GM12878 (cell line): ENCODE data around the gene PPP1R36. TPM values are rescaled to one million over a fixed set of nuclear protein-coding genes. Genes with fewer than 3 reads are reported as not detected.
A peak's percentile ranks its signal among the peaks of the same experiment; 100 is the strongest.

Experiments
- ATAC-seq: fragments of 200-7000 bp; cut with Tn5 transposase; 3 replicates; pipeline ENCODE4 v1.9.1; 2020; ENCODE audit warnings: mild to moderate bottlenecking, moderate library complexity
- BruUV-seq: library from RNA; stranded (reverse); fragments of 400-500 nt; replicated peaks from 2 replicates; lab custom pipeline; 2021; lab: Mats Ljungman, UMichigan
- CTCF ChIA-PET: fragments of 300-600 bp; sonication (Branson Sonifier 250); formaldehyde crosslinking; extraction: SDS; loops from one replicate; lab custom pipeline; 2021; ENCODE audit warnings: inconsistent platforms; lab: Yijun Ruan, JAX
- POLR2A ChIA-PET: fragments of 350-600 bp; formaldehyde crosslinking; extraction: SDS; loops from one replicate; lab custom pipeline; 2021; ENCODE audit warnings: inconsistent platforms; lab: Charles Lee
- RAD21 ChIA-PET: fragments of 300-600 bp; sonication (Branson Sonifier 250); formaldehyde crosslinking; loops from one replicate; lab custom pipeline; 2023; ENCODE audit warnings: antibody characterized with exemption; ENCODE audit not compliant: unreplicated experiment; lab: Charles Lee
- SMC1A ChIA-PET: fragments of 300-600 bp; sonication (Branson Sonifier 250); formaldehyde crosslinking; loops from one replicate; lab custom pipeline; 2023; ENCODE audit not compliant: unreplicated experiment, uncharacterized antibody; lab: Charles Lee
- DNase-seq: peaks from one replicate; pipeline ENCODE4 v3.0.0-alpha.2; 2011; ENCODE audit warnings: low read depth, low spot score
- FAIRE-seq: peaks from 3 replicates; lab custom pipeline; 2011; peaks lifted over from hg19 to GRCh38; lab: Jason Lieb, UNC
- H2AFZ ChIP-seq: 2 replicates; pipeline ENCODE4 v1.6.0; 2011; ENCODE audit warnings: low read depth, low read length, control low read depth; ENCODE audit not compliant: control insufficient read depth
- H3K27ac ChIP-seq: 2 replicates; pipeline ENCODE4 v1.5.1; 2011; ENCODE audit warnings: control low read depth; ENCODE audit not compliant: control insufficient read depth, insufficient read depth
- H3K27me3 ChIP-seq, 2 experiments: replicated peaks in 1 of 2; 2 replicates each; pipeline versions ENCODE4 v1.6.0 to v1.6.1; 2011; ENCODE audit warnings: low read length in 1 of 2; ENCODE audit not compliant: control insufficient read depth in 2 of 2, insufficient read depth in 2 of 2
- H3K36me3 ChIP-seq, 2 experiments: 2 replicates each; pipeline ENCODE4 v1.5.1; 2011; ENCODE audit warnings: low read length in 1 of 2; ENCODE audit not compliant: control insufficient read depth in 2 of 2, insufficient read depth in 2 of 2
- H3K4me1 ChIP-seq: 2 replicates; pipeline ENCODE4 v1.6.1; 2011; ENCODE audit warnings: mild to moderate bottlenecking, low read length, moderate library complexity, mixed read lengths; ENCODE audit not compliant: control insufficient read depth, insufficient read depth
- H3K4me2 ChIP-seq: 2 replicates; pipeline ENCODE4 v1.6.0; 2011; ENCODE audit warnings: control low read depth; ENCODE audit not compliant: control insufficient read depth, insufficient read depth
- H3K4me3 ChIP-seq: fragments of 200-600 bp; sonication (generic); 2 replicates; pipeline ENCODE4 v1.5.1; 2016
- H3K79me2 ChIP-seq: 2 replicates; pipeline ENCODE4 v1.6.0; 2011; ENCODE audit warnings: low read length; ENCODE audit not compliant: control insufficient read depth, insufficient read depth
- H3K9ac ChIP-seq: 2 replicates; pipeline ENCODE4 v1.8.0; 2011; ENCODE audit warnings: low read length, control low read depth, mixed read lengths; ENCODE audit not compliant: control insufficient read depth, insufficient read depth
- H3K9me3 ChIP-seq: replicated peaks from 3 replicates; pipeline ENCODE4 v1.5.1; 2011; ENCODE audit warnings: mild to moderate bottlenecking, low read length; ENCODE audit not compliant: control insufficient read depth, insufficient read depth
- H4K20me1 ChIP-seq: 2 replicates; pipeline ENCODE4 v1.6.0; 2011; ENCODE audit not compliant: control insufficient read depth, insufficient read depth
- ATF2 ChIP-seq: IDR thresholded peaks from 2 replicates; pipeline ENCODE4 v1.6.1; 2012; ENCODE audit warnings: low read length, inconsistent platforms
- BCL11A ChIP-seq: IDR thresholded peaks from 2 replicates; pipeline ENCODE4 v1.6.1; 2011; ENCODE audit warnings: low read depth, low read length
- BMI1 ChIP-seq: fragments of 450-650 bp; IDR thresholded peaks from 2 replicates; pipeline ENCODE4 v1.6.1; 2016; ENCODE audit warnings: mild to moderate bottlenecking, moderate library complexity, borderline replicate concordance
- FOXK2 ChIP-seq: fragments of 450-650 bp; IDR thresholded peaks from 2 replicates; pipeline ENCODE4 v1.6.1; 2017; ENCODE audit warnings: mild to moderate bottlenecking, moderate library complexity
- LARP7 ChIP-seq: fragments of 450-650 bp; IDR thresholded peaks from 2 replicates; pipeline ENCODE4 v1.6.1; 2017; ENCODE audit warnings: mild to moderate bottlenecking
- STAT1 ChIP-seq: fragments of 450-650 bp; conservative IDR thresholded peaks from 2 replicates; pipeline ENCODE4 v1.6.1; 2014; ENCODE audit warnings: antibody characterized with exemption, mild to moderate bottlenecking
- WGBS: methylation state at CpG from one replicate; pipeline ENCODE4 v1.1.6; 2016; ENCODE audit warnings: low lambda C conversion rate; ENCODE audit not compliant: insufficient replicate concordance, insufficient coverage; ENCODE audit errors: missing lambda C conversion rate; 5-methylcytosine and 5-hydroxymethylcytosine counted together
- in situ Hi-C: fragments of 300-500 bp; cut with MboI; formaldehyde crosslinking; loops from 9 replicates; pipeline ENCODE4 v1.14.3; 2018; ENCODE audit warnings: mixed read lengths
- intact Hi-C: fragments of 100-400 bp; cut with micrococcal nuclease; formaldehyde crosslinking; loops from one replicate; pipeline ENCODE4 v1.14.2; 2022; ENCODE audit not compliant: unreplicated experiment
- polyA plus RNA-seq, 11 experiments: library from polyadenylated mRNA; depleted of rRNA in 4 of 11; unstranded in 6 of 11; stranded (reverse) in 5 of 11; fragments of >200 nt; fragmentation: Nextera tagmentation in 4 of 11; fragmentation: Illumina TruSeq in 1 of 11; extraction: Ambion mirVana in 4 of 11; extraction: Trizol in 1 of 11; gene quantifications; 1 replicate in 1 of 11; 2 replicates in 10 of 11; pipeline versions ENCODE4 v1.2.1 to v1.2.3, GENCODE V29; 2011 to 2016; ENCODE audit warnings: inconsistent platforms in 2 of 11, missing spikeins in 2 of 11, low read depth in 1 of 11
- total RNA-seq, 4 experiments: library from RNA; depleted of rRNA in 3 of 4; stranded (reverse); fragments of >200 nt in 3 of 4; fragmentation: Illumina TruSeq in 1 of 4; extraction: Trizol in 1 of 4; gene quantifications; 2 replicates each; pipeline versions ENCODE4 v1.2.1 to v1.2.3, GENCODE V29; 2013 to 2021

Gene PPP1R36
- total and polyA plus RNA-seq, 10 of the 15 experiments (the other 5 are each of a cell fraction or from before 2014, with no cell fraction given): 0.12 to 0.13 TPM; not detected in 8

GRCh38 chr14:64550621-64551333, 1.0 kb downstream of the PPP1R36 start:
- TF ChIP-seq BMI1: peak; percentile 81
- TF ChIP-seq LARP7: no peak
- no peak for TF ChIP-seq FOXK2
- no peak for TF ChIP-seq ATF2
- TF ChIP-seq BCL11A: no peak
- no peak for TF ChIP-seq STAT1
- no peak overlapping the region for H2AFZ ChIP-seq
- H4K20me1 ChIP-seq: no peaks in the 10 kb centered on the region
- H3K9ac ChIP-seq: no peak overlapping the region
- no peak overlapping the region for H3K27ac ChIP-seq
- no peak for ATAC-seq
- ChIA-PET RAD21 (no interaction called here), POLR2A (interaction anchor here (0.6 kb wide), 1 partner anchor 1796 kb away, joined by 3 read pairs; no protein-coding TSS in a partner anchor), SMC1A (interaction anchor here (0.7 kb wide), 1 partner anchor 148 kb away, joined by 3 read pairs; no protein-coding TSS in a partner anchor), CTCF (interaction anchor here (0.7 to 1.5 kb wide), 2 partner anchors 12 to 1120 kb away, joined by 3 read pairs; no protein-coding TSS in a partner anchor)
- no peaks in the 10 kb centered on the region for H3K9me3 ChIP-seq
- H3K79me2 ChIP-seq: no peaks in the 10 kb centered on the region
- H3K4me1 ChIP-seq: no peaks in the 10 kb centered on the region
- no peak overlapping the region for H3K4me3 ChIP-seq
- peaks cover 3 to 14% of the 10 kb centered on the region in 2 experiments for H3K27me3 ChIP-seq
- in situ Hi-C loops: no loop called here
- no TSS peak for BruUV-seq
- 40% methylated on average over 7 of the region's 7 CpGs for WGBS
- intact Hi-C loops: no loop called here
- FAIRE-seq: no peak
- no peak overlapping the region for H3K4me2 ChIP-seq
- H3K36me3 ChIP-seq: no peaks in the 10 kb centered on the region
- DNase-seq: no peak
